Panc1 (cell line): ENCODE data around the gene TEX26. TPM values are rescaled to one million over a fixed set of nuclear protein-coding genes. Genes with fewer than 3 reads are reported as not detected.
A peak's percentile ranks its signal among the peaks of the same experiment; 100 is the strongest.

Experiments used
- ATAC-seq: fragments of 200-7000 bp; cut with Tn5 transposase; 2 replicates; pipeline ENCODE4 v1.9.1; 2020; ENCODE audit warnings: mild to moderate bottlenecking, moderate library complexity
- BruUV-seq: library from RNA; stranded (reverse); fragments of 400-500 nt; replicated peaks from 2 replicates; lab custom pipeline; 2021; lab: Mats Ljungman, UMichigan
- CTCF ChIA-PET: fragments of 300-600 bp; sonication (Branson Sonifier 250); formaldehyde crosslinking; loops from one replicate; lab custom pipeline; 2022; ENCODE audit warnings: antibody characterized with exemption; lab: Charles Lee
- POLR2A ChIA-PET: fragments of 300-600 bp; sonication (Branson Sonifier 250); formaldehyde crosslinking; loops from one replicate; lab custom pipeline; 2022; ENCODE audit warnings: antibody characterized with exemption; lab: Charles Lee
- DNase-seq: peaks from one replicate; pipeline ENCODE4 v3.0.0-alpha.2; 2010; ENCODE audit warnings: low read depth, low spot score
- H3K27ac ChIP-seq: 2 replicates; pipeline ENCODE4 v1.5.1; 2011; ENCODE audit warnings: mild to moderate bottlenecking, low read length, inconsistent platforms
- H3K27me3 ChIP-seq: fragments of 200-500 bp; sonication (Bioruptor generic); 2 replicates; pipeline ENCODE4 v1.6.0; 2014; ENCODE audit warnings: low read length, inconsistent platforms; ENCODE audit not compliant: control insufficient read depth, insufficient read depth
- H3K36me3 ChIP-seq: fragments of 200-500 bp; sonication (Bioruptor generic); 2 replicates; pipeline ENCODE4 v1.5.1; 2014; ENCODE audit warnings: inconsistent platforms, mild to moderate bottlenecking, low read length, moderate library complexity; ENCODE audit not compliant: control insufficient read depth, insufficient read depth
- H3K4me1 ChIP-seq: 2 replicates; pipeline ENCODE4 v1.5.1; 2011; ENCODE audit warnings: inconsistent platforms, mild to moderate bottlenecking, low read length, moderate library complexity; ENCODE audit not compliant: control insufficient read depth, insufficient read depth
- H3K4me3 ChIP-seq, 2 experiments: 2 replicates each; pipeline ENCODE4 v1.5.1; 2011 to 2012; ENCODE audit warnings: low read depth in 2 of 2, low read length in 2 of 2, mild to moderate bottlenecking in 2 of 2, inconsistent platforms in 1 of 2, moderate library complexity in 1 of 2
- H3K9me3 ChIP-seq: fragments of 200-500 bp; sonication (Bioruptor generic); 2 replicates; pipeline ENCODE4 v1.5.1; 2014; ENCODE audit warnings: low read depth, mild to moderate bottlenecking, inconsistent platforms, low read length, moderate library complexity; ENCODE audit not compliant: control insufficient read depth, insufficient read depth
- POLR2AphosphoS5 ChIP-seq: IDR thresholded peaks from 2 replicates; pipeline ENCODE4 v1.6.1; 2012; ENCODE audit warnings: mild to moderate bottlenecking, low read depth, low read length, moderate library complexity
- SIN3A ChIP-seq: IDR thresholded peaks from 2 replicates; pipeline ENCODE4 v1.6.1; 2012; ENCODE audit warnings: low read depth, mild to moderate bottlenecking, low read length, moderate library complexity, borderline replicate concordance; ENCODE audit not compliant: insufficient read depth
- TCF7L2 ChIP-seq: IDR thresholded peaks from 2 replicates; pipeline ENCODE4 v1.6.1; 2011; ENCODE audit warnings: mild to moderate bottlenecking, low read depth, low read length, inconsistent platforms
- in situ Hi-C: cut with HindIII; loops from 2 replicates; pipeline ENCODE4 v1.10.0; 2016; ENCODE audit warnings: low sequenced_read_pairs, low pct_unique_long_range_greater_than_20kb
- intact Hi-C: fragments of 100-400 bp; cut with micrococcal nuclease; formaldehyde crosslinking; loops from one replicate; pipeline ENCODE4 v1.10.0; 2022; ENCODE audit not compliant: unreplicated experiment
- total RNA-seq: library from RNA; stranded (reverse); gene quantifications from one replicate; pipeline ENCODE4 v1.2.1, GENCODE V29; 2021; ENCODE audit not compliant: unreplicated experiment
- TF ChIP-seq, protein P1 (sequence below): fragments of 450-650 bp; IDR thresholded peaks from 2 replicates; pipeline ENCODE4 v1.5.1; 2017; ENCODE audit warnings: mild to moderate bottlenecking
- TF ChIP-seq, protein P2 (sequence below), 2 experiments: IDR thresholded peaks; 2 replicates each; pipeline ENCODE4 v1.6.1; 2011 to 2012; ENCODE audit warnings: low read depth in 2 of 2, control low read depth in 1 of 2, low read length in 1 of 2, mild to moderate bottlenecking in 1 of 2, moderate library complexity in 1 of 2; ENCODE audit not compliant: insufficient read depth in 1 of 2

Gene TEX26
- total RNA-seq, 1 experiment from 2014 or later: not detected

DNA sequence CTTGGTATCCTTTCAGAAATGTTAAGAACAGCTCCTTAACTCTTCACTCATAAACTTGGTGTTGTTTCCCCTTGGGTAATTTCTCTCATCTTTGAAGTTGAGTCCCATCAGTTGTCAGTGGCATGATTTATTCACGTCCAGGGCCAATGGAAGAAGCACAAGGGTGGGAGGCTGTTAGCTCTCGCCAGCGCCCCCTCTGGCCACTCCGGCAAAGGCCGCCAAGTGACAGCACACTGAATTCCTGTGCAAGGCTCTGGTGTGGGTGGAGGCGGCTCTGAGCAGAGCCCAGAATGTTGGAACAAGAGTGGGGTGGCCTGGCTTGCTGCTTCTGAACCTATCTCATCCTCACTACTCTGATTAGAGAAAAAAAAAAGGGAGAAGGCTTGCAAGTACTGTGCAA, 39.5 kb upstream of the TEX26 start:
- Histone ChIP-seq H3K4me3 (no peak overlapping the region), H3K27ac (no peak overlapping the region), H3K36me3 (no peaks in the 10 kb centered on the region), H3K4me1 (no peaks in the 10 kb centered on the region), H3K9me3 (no peaks in the 10 kb centered on the region), H3K27me3 (no peaks in the 10 kb centered on the region)
- no TSS peak for BruUV-seq
- ChIA-PET POLR2A (interaction anchor here (0.7 kb wide), 1 partner anchor 260 kb away, joined by 3 read pairs; no protein-coding TSS in a partner anchor), CTCF (no interaction called here)
- in situ Hi-C loops: no loop called here
- intact Hi-C loops: no loop called here
- no peak for DNase-seq
- TF ChIP-seq, protein P1, sequence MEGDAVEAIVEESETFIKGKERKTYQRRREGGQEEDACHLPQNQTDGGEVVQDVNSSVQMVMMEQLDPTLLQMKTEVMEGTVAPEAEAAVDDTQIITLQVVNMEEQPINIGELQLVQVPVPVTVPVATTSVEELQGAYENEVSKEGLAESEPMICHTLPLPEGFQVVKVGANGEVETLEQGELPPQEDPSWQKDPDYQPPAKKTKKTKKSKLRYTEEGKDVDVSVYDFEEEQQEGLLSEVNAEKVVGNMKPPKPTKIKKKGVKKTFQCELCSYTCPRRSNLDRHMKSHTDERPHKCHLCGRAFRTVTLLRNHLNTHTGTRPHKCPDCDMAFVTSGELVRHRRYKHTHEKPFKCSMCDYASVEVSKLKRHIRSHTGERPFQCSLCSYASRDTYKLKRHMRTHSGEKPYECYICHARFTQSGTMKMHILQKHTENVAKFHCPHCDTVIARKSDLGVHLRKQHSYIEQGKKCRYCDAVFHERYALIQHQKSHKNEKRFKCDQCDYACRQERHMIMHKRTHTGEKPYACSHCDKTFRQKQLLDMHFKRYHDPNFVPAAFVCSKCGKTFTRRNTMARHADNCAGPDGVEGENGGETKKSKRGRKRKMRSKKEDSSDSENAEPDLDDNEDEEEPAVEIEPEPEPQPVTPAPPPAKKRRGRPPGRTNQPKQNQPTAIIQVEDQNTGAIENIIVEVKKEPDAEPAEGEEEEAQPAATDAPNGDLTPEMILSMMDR: peak; percentile 69
- TF ChIP-seq SIN3A: no peak
- TF ChIP-seq TCF7L2: no peak
- peak; percentile 60; the same call in 1 of the 2 replicates for ATAC-seq

GRCh38 chr13:30895773-30896172, 36.7 kb upstream of the TEX26 start:
- CTCF ChIA-PET: no interaction called here
- in situ Hi-C loops (no loop called here), intact Hi-C loops (no loop called here)
- TF ChIP-seq, protein P2, sequence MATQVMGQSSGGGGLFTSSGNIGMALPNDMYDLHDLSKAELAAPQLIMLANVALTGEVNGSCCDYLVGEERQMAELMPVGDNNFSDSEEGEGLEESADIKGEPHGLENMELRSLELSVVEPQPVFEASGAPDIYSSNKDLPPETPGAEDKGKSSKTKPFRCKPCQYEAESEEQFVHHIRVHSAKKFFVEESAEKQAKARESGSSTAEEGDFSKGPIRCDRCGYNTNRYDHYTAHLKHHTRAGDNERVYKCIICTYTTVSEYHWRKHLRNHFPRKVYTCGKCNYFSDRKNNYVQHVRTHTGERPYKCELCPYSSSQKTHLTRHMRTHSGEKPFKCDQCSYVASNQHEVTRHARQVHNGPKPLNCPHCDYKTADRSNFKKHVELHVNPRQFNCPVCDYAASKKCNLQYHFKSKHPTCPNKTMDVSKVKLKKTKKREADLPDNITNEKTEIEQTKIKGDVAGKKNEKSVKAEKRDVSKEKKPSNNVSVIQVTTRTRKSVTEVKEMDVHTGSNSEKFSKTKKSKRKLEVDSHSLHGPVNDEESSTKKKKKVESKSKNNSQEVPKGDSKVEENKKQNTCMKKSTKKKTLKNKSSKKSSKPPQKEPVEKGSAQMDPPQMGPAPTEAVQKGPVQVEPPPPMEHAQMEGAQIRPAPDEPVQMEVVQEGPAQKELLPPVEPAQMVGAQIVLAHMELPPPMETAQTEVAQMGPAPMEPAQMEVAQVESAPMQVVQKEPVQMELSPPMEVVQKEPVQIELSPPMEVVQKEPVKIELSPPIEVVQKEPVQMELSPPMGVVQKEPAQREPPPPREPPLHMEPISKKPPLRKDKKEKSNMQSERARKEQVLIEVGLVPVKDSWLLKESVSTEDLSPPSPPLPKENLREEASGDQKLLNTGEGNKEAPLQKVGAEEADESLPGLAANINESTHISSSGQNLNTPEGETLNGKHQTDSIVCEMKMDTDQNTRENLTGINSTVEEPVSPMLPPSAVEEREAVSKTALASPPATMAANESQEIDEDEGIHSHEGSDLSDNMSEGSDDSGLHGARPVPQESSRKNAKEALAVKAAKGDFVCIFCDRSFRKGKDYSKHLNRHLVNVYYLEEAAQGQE (IDR thresholded peaks at IDR 0.05; ENCODE audit: insufficient read depth in 1 of 2, low read depth in 2 of 2, low read length in 1 of 2): no peak
- TF ChIP-seq, protein P1: no peak
- no peak for TF ChIP-seq POLR2AphosphoS5
- no peak for TF ChIP-seq SIN3A
- TF ChIP-seq TCF7L2: no peak
- Histone ChIP-seq H3K27ac (no peak overlapping the region), H3K36me3 (no peaks in the 10 kb centered on the region), H3K4me1 (no peaks in the 10 kb centered on the region; the same call in 1 of the 2 replicates), H3K9me3 (no peaks in the 10 kb centered on the region), H3K27me3 (no peaks in the 10 kb centered on the region), H3K4me3 (no peak overlapping the region)
- DNase-seq (no peak), ATAC-seq (no peak)
- POLR2A ChIA-PET: no interaction called here
- no TSS peak for BruUV-seq
